ENCODE results near the gene ZNF507. TPM values are rescaled to one million over a fixed set of nuclear protein-coding genes. Genes with fewer than 3 reads are reported as not detected.

ZNF507 gene
- total RNA-seq, result 10.2 and 12.7 TPM in 2 replicates

DNA sequence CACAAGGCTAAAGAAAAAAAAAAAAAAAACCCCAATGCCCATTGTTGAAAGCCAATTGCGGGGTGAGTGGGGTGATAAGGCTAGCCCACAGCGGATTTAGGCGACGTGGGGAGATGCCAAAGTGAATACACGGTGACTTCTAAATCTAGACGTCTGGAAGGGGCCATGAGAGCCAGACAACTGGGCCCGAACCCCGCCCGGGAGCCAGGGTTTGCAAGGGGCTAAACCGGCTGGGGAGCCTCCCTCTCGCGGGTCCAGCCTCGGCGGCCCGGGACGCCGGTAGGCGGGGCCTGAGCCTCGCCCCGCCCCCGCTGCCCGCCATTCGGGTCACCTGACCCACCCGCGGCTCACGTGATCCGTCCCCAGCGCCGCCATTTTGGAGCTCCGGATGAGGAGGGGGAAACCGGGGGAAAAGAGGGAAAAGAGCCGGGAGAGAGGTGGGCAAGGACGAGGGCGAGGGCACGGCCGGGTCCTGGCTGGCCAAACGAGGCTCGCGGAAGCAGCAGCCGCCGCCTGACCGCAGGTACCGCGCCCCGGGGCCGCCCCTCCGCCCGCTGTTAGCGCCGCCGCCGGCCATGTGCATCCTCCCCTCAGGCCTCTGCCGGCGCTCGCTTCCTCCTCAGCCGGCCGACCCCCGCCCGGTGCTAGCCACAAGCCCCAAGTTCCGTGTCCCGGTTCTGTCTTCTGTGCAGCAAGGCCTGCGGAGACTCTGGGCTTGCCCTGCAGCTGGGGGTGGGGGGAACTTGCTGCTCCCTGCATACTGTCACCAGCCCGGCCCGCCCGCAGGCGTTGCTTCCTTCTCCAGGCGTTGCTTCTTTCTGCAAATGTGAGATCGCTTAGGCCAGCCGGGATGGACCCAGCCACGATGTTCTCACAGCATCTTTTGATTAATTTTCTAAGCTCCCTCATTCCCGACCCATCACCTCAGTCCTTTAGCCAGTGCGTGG is at the start of gene ZNF507:
Gene ZNF507 (plus strand): TSS at position 350 of the 947 bp plus-strand sequence. CDS start 7,221 bp downstream, outside the sequence.

DNA sequence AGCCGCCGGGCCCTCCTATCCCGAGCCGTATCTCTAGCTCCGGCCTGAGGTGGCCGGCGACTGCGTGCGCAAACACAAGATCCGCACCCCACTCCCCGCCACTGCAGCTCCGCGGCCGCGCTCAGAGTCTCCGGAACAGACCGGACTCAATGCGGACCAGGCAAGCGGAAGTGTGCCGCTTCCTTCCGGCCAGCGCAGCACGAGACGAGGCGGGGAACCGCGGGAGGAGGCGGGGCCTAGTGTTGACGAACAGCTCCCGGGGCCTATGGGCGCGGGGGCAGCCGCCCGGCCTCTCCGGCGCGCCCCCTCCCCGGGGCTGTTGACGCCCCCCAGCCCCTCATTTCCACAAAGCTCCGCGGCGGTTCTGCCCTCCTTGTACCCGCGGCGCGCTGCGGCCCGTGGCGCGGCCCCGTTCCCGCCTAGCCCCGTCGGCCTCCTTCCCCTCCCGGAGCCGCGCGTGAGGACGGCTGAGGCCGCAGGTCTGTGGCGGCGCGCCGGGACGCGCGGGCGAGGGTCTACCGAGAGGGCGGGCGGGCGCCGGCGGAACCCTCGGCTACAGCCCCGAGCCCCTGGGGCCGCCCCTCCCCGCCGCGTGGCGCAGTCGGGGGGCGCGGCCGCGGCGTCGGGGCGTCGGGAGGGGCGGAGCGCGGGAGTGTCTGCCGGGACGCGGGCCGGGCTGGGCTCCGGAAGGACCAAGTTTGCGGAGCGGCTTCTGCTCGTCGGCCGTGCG is 60.2 kb downstream of the ZNF507 start, which contains the start of gene DPY19L3:
Gene DPY19L3 (plus strand): TSS at position 340 of the 730 bp plus-strand sequence. CDS start 2,484 bp downstream, outside the sequence.

Other genes with a start within 250 kb of the ZNF507 start
- 45.8 and 53.6 TPM in 2 replicates for gene DPY19L3, start 60.2 kb downstream of the ZNF507 start, total RNA-seq
- gene PDCD5, start 235.6 kb downstream of the ZNF507 start, total RNA-seq, result 117 and 129 TPM in 2 replicates